ENCODE data around the gene CNOT11.
"Not testable (repeated sequence)": the region's sequence is repeated elsewhere in the genome, so short reads cannot be mapped to it uniquely, and the experiment has no call there.

CNOT11 gene

GRCh38 chr2:101248756-101249155, 3.9 kb upstream of the CNOT11 start:
- FAIRE-seq: not testable (repeated sequence)

DNA sequence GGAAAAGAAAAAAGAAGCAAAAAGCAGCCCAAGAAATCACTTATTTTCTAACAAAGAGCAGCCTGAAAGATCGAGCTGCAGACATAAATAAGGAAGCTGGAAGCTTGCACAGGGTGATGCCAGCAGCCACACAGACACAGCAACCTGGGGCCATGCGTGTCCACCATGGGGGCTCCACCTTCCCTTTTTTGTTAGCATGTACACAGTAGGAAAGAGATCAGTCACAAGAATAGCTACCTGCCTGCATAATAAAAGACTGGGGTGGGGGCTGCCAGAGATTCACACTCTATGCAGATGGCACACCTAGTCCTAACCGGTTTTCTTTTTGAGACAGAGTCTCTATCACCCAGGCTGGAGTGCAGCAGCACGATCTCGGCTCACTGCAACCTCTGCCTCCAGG, 2.9 kb upstream of the CNOT11 start:
- no peak for FAIRE-seq

DNA sequence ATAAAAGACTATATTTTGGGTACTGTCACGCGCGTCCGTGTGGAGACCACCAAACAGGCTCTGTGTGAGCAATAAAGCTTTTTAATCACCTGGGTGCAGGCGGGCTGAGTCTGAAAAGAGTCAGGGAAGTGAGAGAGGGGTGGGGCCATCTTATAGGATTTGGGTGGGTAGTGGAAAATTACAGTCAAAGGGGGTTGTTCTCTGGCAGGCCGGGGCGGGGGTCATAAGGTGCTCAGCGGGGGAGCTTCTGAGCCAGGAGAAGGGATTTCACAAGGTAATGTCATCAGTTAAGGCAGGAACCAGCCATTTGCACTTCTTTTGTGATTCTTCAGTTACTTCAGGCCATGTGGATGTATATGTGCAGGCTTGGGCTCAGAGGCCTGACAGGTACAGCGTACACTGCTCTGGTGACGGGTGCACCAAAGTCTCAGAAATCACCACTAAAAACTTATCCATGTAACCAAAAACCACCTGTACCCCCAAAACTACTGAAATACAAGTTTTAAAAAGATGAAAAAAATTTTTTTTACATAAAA, 1.4 kb upstream of the CNOT11 start:
- FAIRE-seq: not testable (repeated sequence)

GRCh38 chr2:101251844-101252407, 760 bp upstream of the CNOT11 start:
- FAIRE-seq: no peak

GRCh38 chr2:101253013-101253702, 472 bp downstream of the CNOT11 start:
- no peak for FAIRE-seq

GRCh38 chr2:101253703-101254450, 1.2 kb downstream of the CNOT11 start:
- FAIRE-seq: no peak

DNA sequence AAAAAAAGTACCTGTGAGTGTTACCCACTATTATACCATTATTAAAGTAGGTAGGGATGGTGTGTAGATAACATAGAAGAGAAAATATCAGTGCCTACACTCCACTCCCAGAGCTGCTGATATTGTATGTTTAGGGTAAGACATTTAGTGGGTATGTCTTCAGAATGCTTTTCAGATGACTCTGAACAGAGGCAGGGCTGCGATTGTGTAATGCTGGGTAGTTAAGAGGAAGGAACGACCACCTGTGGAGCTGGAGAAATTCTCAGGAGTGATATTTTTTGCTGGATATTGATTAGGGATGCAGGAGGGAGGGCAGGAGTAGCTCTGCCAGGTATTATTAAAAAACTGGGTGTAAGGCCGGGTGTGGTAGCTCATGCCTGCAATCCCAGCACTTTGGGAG, 2.8 kb downstream of the CNOT11 start:
- no peak for FAIRE-seq

DNA sequence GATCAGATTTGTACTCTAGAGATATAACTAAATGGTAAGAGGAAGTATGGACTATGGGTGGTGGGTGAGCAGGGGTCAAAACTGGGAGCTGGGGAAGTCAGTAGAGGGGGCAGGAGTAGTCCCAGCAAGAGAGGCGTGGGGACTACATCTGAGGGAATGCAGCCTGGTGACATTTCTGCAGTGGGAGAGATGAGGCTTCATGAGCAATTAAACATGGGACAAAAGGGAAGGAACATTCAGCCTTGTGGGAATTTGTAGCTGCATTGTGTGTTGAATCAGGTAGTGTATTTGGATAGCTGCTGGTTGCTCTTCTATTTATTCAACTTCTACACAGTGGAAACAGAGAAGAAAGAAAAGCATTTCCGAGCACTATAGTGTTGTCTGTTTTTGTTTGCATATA, 3.6 kb downstream of the CNOT11 start:
- no peak for FAIRE-seq

GRCh38 chr2:101258804-101259203, 6.1 kb downstream of the CNOT11 start:
- no peak for FAIRE-seq

GRCh38 chr2:101262142-101262541, 9.5 kb downstream of the CNOT11 start:
- no peak for FAIRE-seq

- no peak for FAIRE-seq
These were observed 10.7 kb downstream of the CNOT11 start for GRCh38 chr2:101263377-101263800.

GRCh38 chr2:101264360-101264939, 11.8 kb downstream of the CNOT11 start:
- FAIRE-seq: no peak

DNA sequence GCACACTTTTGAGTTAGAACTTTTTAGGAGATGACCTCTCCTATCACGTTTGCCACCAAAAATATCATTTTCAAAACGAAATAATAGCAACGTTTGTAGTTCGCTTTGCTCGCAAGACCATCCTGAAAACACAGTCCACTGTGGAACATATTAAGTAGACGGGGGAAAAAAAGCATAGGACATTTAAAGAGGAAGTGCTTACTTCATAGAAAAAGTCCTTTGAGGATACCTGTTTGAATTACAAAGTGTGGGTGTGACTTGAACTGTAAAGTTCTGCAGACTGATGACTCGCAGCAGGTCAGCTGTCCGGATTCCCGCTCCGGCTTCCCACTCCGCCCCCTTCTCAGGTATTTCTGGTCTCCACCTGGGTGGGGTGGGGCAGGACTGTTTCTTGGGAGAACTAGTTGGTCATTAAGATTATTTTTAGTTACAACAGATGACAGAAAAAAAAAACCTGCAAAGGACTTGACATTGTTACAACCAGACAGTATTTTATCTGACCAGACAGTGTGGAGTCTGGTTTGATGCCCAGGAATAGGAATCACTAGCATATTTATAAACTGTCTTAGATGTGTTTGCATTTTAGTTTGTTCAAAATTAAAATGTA, 13.3 kb downstream of the CNOT11 start:
- no peak for FAIRE-seq

- no peak for FAIRE-seq
These were observed 15.3 kb downstream of the CNOT11 start for GRCh38 chr2:101267671-101268656.

DNA sequence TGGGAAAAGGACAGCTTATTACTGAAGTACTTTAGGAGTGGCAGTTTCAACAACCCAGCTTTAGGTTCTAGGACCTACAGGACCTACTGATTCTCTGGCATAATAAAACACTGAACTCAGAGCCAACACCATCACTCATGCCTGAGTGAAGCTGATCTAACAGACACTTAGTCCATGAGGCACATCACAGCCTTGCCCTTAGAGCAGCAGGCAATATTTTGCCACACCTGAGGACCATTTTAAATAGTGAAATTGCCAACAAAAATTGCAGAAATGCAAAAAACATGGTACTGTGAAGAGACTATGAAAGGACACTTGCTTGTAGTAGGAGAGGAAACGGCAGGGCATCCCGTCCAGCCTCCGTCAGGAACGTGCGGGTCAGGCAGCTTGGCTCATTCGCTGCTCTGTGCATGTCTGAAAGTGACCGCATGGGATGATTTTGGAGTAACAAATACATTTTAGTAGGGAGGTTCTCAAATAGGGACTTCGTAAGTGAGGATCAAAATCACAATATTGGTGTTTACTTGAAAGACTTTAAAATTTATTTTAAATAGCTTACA, 18.1 kb downstream of the CNOT11 start:
- FAIRE-seq: no peak

DNA sequence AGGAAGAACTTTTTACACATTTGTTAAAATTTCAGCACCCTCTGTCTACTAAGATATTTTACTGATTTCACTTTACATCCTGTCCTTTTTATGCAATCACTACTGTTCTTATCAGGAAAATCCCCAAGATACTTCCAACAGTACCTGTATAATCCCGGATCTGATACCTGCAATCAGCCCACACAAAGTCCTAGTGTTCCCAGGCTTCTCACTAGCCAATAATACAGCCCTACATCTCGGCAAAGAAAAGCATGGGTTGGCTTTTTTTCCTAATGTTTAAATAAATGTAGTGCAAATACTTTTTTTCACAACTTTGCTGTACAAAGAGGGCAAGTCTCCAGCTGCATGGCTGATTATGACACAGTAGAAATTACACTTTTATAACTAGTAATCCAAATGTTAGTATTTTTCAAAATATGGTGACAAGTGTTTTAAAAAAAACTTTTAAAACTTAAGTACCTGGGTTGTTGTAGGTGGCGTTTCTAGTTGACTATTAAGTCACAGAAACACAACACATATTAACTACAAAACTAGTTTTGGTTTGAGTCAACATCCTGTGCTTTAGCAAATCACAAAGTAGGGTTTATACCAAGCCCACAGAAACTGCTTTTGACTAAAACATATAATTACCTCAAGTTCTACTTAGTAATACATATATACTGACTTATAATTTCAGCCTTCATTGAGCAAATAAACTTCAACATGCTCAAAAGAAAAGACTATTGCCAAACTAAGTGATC, 19.5 kb downstream of the CNOT11 start:
- peak; percentile 3 for FAIRE-seq

GRCh38 chr2:101273056-101273455, 20.4 kb downstream of the CNOT11 start:
- no peak for FAIRE-seq

DNA sequence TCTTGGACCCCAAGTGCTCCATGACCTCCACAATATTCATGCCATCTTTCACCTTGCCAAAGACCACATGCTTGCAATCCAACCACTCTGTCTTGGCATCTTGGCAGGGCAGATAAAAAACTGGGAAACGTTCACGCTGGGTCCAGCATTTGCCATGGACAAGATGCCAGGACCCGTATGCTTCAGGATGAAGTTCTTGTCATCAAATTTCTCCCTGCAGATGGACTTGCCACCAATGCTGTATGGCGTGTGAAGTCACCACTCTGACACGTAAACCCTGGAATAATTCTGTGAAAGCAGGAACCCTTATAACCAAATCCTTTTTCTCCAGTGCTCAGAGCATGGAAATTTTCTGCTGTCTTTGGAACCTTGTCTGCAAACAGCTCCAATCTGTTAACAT, 21.5 kb downstream of the CNOT11 start:
- FAIRE-seq: no peak

DNA sequence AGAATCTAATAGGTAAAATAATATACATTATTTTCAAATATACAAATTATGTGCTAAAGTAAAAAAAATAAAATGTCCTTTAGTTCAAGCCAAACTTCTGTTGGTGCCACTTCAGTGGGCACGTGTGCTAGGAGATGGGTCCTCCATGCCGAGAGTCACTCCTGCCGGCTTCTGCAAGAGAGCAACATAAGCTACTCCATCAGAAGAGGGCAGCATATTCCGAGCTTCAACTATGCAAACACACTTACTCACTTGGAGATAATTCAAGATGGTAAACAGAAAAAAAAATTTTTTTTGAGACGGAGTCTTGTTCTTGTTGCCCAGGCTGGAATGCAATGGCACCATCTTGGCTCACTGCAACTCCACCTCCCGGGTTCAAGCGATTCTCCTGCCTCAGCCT, 24.4 kb downstream of the CNOT11 start:
- no peak for FAIRE-seq

DNA sequence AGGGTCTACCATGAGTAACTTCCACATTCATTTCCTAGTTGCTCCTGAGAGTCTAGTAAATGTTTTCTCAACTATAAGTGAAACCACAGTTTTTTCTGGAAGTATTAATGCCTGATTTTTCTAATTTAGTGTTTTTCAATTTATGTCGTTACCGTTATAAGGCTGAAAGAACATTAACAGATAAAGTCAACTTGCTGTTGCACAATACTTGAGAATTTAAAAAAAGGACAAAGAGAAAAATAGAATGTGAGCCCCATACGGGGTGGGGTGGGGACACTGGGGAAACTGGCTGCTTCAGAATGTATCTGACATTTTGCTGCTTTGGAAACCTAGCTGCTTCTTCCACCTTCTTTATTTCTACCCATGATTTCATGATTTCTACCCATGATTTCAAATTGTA, 26.2 kb downstream of the CNOT11 start:
- no peak for FAIRE-seq

DNA sequence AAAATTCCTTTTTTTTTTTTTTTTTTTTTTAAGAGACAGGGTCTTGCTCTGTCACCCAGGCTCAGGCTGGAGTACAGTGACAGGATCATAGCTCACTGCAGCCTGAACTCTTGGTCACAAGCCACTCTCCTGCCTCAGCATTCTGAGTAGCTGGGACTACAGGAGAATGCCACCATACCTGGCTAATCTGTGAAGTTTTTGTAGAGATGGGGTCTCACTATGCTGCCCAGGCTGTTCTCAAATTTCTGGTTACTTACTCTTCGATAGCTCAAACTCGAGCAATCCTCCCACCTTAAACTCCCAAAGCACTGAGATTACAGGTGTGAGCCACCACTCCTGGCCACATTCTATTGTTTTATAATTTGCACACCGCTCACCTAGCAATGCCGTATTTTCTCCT, 28.8 kb downstream of the CNOT11 start:
- FAIRE-seq: no peak
